SK-N-SH treated with all-trans-retinoic acid at 6 μM for 48 hours (cell line): ENCODE measurements around the gene THRAP3.
A peak's percentile ranks its signal among the peaks of the same experiment; 100 is the strongest.

Experiments
- ATAC-seq: fragments of 200-7000 bp; cut with Tn5 transposase; 3 replicates; pipeline ENCODE4 v1.9.1; 2020; ENCODE audit warnings: mild to moderate bottlenecking, moderate library complexity
- ARNTL ChIP-seq: fragments of 450-650 bp; formaldehyde crosslinking; IDR thresholded peaks from 2 replicates; pipeline ENCODE4 v1.5.0; 2020; ENCODE audit warnings: low read depth, mild to moderate bottlenecking, moderate library complexity, borderline replicate concordance
- BACH2 ChIP-seq: fragments of 250-450 bp; sonication (Bioruptor Pico); IDR thresholded peaks from 2 replicates; pipeline ENCODE4 v1.9.0; 2021; ENCODE audit warnings: mild to moderate bottlenecking, borderline replicate concordance
- CREB5 ChIP-seq: fragments of 250-450 bp; sonication (Bioruptor Pico); IDR thresholded peaks from 2 replicates; pipeline ENCODE4 v1.5.1; 2020; ENCODE audit warnings: low read depth, mild to moderate bottlenecking, moderate library complexity
- CSDC2 ChIP-seq: fragments of 250-450 bp; sonication (Bioruptor Pico); IDR thresholded peaks from 2 replicates; pipeline ENCODE4 v1.5.0; 2020; ENCODE audit warnings: mild to moderate bottlenecking, moderate library complexity
- ESRRG ChIP-seq: fragments of 250-450 bp; sonication (Bioruptor Pico); IDR thresholded peaks from 2 replicates; pipeline ENCODE4 v1.6.1; 2021; ENCODE audit warnings: mild to moderate bottlenecking
- GLIS3 ChIP-seq: fragments of 250-450 bp; sonication (Bioruptor Pico); IDR thresholded peaks from 2 replicates; pipeline ENCODE4 v1.5.0; 2020; ENCODE audit warnings: mild to moderate bottlenecking, moderate library complexity
- ISL1 ChIP-seq: fragments of 250-450 bp; sonication (Bioruptor Pico); IDR thresholded peaks from 2 replicates; pipeline ENCODE4 v2.1.2; 2022; ENCODE audit warnings: mild to moderate bottlenecking, moderate library complexity
- OSR1 ChIP-seq: fragments of 250-450 bp; sonication (Bioruptor Pico); IDR thresholded peaks from 2 replicates; pipeline ENCODE4 v1.8.0; 2022; ENCODE audit warnings: moderate library complexity, mild to moderate bottlenecking, inconsistent platforms
- PATZ1 ChIP-seq: fragments of 250-450 bp; sonication (Bioruptor Pico); IDR thresholded peaks from 2 replicates; pipeline ENCODE4 v1.8.0; 2020; ENCODE audit warnings: mild to moderate bottlenecking, moderate library complexity, borderline replicate concordance
- PPARA ChIP-seq: fragments of 250-450 bp; sonication (Bioruptor Pico); IDR thresholded peaks from 2 replicates; pipeline ENCODE4 v1.5.0; 2020; ENCODE audit warnings: mild to moderate bottlenecking, borderline replicate concordance
- SNAI2 ChIP-seq: fragments of 250-450 bp; sonication (Bioruptor Pico); IDR thresholded peaks from 2 replicates; pipeline ENCODE4 v1.5.0; 2020; ENCODE audit warnings: mild to moderate bottlenecking, moderate library complexity
- TCF4 ChIP-seq: fragments of 250-450 bp; sonication (Bioruptor Pico); IDR thresholded peaks from 2 replicates; pipeline ENCODE4 v1.8.0; 2021; ENCODE audit warnings: mild to moderate bottlenecking, moderate library complexity, borderline replicate concordance
- TOX ChIP-seq: fragments of 250-450 bp; sonication (Bioruptor Pico); IDR thresholded peaks from 2 replicates; pipeline ENCODE4 v1.8.0; 2021; ENCODE audit warnings: mild to moderate bottlenecking, moderate library complexity, borderline replicate concordance
- ZC3H10 ChIP-seq: fragments of 250-450 bp; sonication (Bioruptor Pico); IDR thresholded peaks from 2 replicates; pipeline ENCODE4 v1.5.1; 2021; ENCODE audit warnings: mild to moderate bottlenecking, moderate library complexity
- ZFP3 ChIP-seq: fragments of 250-450 bp; sonication (Bioruptor Pico); IDR thresholded peaks from 2 replicates; pipeline ENCODE4 v1.5.0; 2020; ENCODE audit warnings: mild to moderate bottlenecking, moderate library complexity
- ZFP30 ChIP-seq: fragments of 450-650 bp; formaldehyde crosslinking; IDR thresholded peaks from 2 replicates; pipeline ENCODE4 v1.5.0; 2022; ENCODE audit warnings: mild to moderate bottlenecking, moderate library complexity
- ZNF565 ChIP-seq: fragments of 450-650 bp; formaldehyde crosslinking; conservative IDR thresholded peaks from 2 replicates; pipeline ENCODE4 v1.5.0; 2020; ENCODE audit warnings: low read depth, mild to moderate bottlenecking, moderate library complexity
- ZNF70 ChIP-seq: fragments of 450-650 bp; formaldehyde crosslinking; IDR thresholded peaks from 2 replicates; pipeline ENCODE4 v1.5.0; 2020; ENCODE audit warnings: mild to moderate bottlenecking, moderate library complexity
- ZNF8 ChIP-seq: fragments of 450-650 bp; formaldehyde crosslinking; IDR thresholded peaks from 2 replicates; pipeline ENCODE4 v1.5.0; 2020; ENCODE audit warnings: mild to moderate bottlenecking, moderate library complexity
- TF ChIP-seq, protein P1 (sequence below): fragments of 250-450 bp; sonication (Bioruptor Pico); IDR thresholded peaks from 2 replicates; pipeline ENCODE4 v1.8.0; 2021; ENCODE audit warnings: low read depth, mild to moderate bottlenecking, moderate library complexity, borderline replicate concordance
- TF ChIP-seq, protein P2 (sequence below): fragments of 250-450 bp; sonication (Bioruptor Pico); IDR thresholded peaks from 2 replicates; pipeline ENCODE4 v1.5.1; 2021; ENCODE audit warnings: mild to moderate bottlenecking, moderate library complexity
- TF ChIP-seq, protein P3 (sequence below): fragments of 250-450 bp; sonication (Bioruptor Pico); IDR thresholded peaks from 2 replicates; pipeline ENCODE4 v1.5.0; 2020; ENCODE audit warnings: mild to moderate bottlenecking, moderate library complexity

The THRAP3 gene

GRCh38 chr1:36320291-36320761, 96.1 kb downstream of the THRAP3 start:
- TF ChIP-seq ISL1 (CRISPR knock-in tag) (no peak), GLIS3 (no peak), ZFP30 (CRISPR knock-in tag) (no peak), CSDC2 (CRISPR knock-in tag) (no peak), OSR1 (CRISPR knock-in tag) (no peak), CREB5 (CRISPR knock-in tag) (no peak), ESRRG (CRISPR knock-in tag) (no peak), BACH2 (CRISPR knock-in tag) (no peak), ZNF8 (CRISPR knock-in tag) (no peak), TOX (no peak), PATZ1 (no peak), ZC3H10 (CRISPR knock-in tag) (no peak), ZFP3 (no peak), ARNTL (CRISPR knock-in tag) (no peak), PPARA (CRISPR knock-in tag) (no peak), ZNF70 (CRISPR knock-in tag) (no peak), ZNF565 (no peak), SNAI2 (CRISPR knock-in tag) (no peak)
- TF ChIP-seq, protein P1, sequence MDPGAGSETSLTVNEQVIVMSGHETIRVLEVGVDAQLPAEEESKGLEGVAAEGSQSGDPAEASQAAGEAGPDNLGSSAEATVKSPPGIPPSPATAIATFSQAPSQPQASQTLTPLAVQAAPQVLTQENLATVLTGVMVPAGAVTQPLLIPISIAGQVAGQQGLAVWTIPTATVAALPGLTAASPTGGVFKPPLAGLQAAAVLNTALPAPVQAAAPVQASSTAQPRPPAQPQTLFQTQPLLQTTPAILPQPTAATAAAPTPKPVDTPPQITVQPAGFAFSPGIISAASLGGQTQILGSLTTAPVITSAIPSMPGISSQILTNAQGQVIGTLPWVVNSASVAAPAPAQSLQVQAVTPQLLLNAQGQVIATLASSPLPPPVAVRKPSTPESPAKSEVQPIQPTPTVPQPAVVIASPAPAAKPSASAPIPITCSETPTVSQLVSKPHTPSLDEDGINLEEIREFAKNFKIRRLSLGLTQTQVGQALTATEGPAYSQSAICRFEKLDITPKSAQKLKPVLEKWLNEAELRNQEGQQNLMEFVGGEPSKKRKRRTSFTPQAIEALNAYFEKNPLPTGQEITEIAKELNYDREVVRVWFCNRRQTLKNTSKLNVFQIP = no peak
- ATAC-seq = no peak

- ATAC-seq = no peak
- TF ChIP-seq ZNF8 (CRISPR knock-in tag) (no peak), GLIS3 (no peak), ZFP3 (no peak), ZNF70 (CRISPR knock-in tag) (no peak)
Measured at GRCh38 chr1:36320767-36321118, 96.5 kb downstream of the THRAP3 start.

DNA sequence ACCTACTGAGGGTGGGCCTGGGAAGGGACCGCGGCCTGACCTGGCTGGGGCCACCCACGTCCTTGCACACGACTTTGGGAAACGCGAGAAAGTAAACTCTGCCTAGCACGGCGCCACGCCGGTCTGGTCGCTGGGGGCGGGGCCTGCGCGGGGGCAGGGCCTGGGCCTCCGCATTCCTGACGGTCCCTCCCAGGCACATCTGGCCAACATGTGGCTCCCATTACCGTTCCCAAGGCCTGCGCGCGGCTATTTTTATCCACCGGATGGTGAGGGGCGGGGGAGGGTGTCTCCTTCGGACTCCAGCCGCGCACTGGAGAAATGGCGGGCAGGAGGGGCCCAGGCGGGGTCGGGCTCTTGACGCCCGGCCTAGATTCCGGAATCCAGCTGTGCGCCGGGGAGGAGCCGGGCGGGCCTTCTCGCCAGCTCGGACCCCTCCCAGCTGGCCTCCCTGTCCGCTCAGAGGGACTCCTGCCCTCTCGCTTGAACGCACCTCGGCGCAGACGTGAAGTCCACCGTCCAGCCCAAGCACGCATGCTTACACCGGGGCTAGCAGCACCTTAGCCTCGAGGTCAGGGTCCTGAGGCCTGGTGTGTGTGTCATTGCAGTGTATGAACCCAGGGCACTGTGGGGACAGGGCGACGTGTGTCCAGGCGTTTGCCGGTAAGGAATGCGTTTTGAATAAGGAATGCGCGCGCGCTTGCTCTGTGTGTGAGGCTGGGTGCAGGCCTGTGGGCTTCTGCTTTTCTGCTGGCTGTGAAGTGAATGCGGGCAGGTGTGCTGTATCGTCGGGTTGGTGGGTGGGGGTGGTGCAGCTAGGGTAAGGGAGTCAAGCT, 97.1 kb downstream of the THRAP3 start:
- ATAC-seq = peak; percentile 1; the same call in 1 of the 3 replicates
- TF ChIP-seq CREB5 (CRISPR knock-in tag) (no peak), TCF4 (CRISPR knock-in tag) (peak; percentile 59; the same call in 1 of the 2 replicates)
- TF ChIP-seq, all 23 proteins: peak for 1

- TF ChIP-seq, protein P2, sequence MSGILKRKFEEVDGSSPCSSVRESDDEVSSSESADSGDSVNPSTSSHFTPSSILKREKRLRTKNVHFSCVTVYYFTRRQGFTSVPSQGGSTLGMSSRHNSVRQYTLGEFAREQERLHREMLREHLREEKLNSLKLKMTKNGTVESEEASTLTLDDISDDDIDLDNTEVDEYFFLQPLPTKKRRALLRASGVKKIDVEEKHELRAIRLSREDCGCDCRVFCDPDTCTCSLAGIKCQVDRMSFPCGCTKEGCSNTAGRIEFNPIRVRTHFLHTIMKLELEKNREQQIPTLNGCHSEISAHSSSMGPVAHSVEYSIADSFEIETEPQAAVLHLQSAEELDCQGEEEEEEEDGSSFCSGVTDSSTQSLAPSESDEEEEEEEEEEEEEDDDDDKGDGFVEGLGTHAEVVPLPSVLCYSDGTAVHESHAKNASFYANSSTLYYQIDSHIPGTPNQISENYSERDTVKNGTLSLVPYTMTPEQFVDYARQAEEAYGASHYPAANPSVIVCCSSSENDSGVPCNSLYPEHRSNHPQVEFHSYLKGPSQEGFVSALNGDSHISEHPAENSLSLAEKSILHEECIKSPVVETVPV (CRISPR knock-in tag) = no peak
- no peak for TF ChIP-seq ZNF565
- TF ChIP-seq PATZ1 = no peak
- TF ChIP-seq, protein P3, sequence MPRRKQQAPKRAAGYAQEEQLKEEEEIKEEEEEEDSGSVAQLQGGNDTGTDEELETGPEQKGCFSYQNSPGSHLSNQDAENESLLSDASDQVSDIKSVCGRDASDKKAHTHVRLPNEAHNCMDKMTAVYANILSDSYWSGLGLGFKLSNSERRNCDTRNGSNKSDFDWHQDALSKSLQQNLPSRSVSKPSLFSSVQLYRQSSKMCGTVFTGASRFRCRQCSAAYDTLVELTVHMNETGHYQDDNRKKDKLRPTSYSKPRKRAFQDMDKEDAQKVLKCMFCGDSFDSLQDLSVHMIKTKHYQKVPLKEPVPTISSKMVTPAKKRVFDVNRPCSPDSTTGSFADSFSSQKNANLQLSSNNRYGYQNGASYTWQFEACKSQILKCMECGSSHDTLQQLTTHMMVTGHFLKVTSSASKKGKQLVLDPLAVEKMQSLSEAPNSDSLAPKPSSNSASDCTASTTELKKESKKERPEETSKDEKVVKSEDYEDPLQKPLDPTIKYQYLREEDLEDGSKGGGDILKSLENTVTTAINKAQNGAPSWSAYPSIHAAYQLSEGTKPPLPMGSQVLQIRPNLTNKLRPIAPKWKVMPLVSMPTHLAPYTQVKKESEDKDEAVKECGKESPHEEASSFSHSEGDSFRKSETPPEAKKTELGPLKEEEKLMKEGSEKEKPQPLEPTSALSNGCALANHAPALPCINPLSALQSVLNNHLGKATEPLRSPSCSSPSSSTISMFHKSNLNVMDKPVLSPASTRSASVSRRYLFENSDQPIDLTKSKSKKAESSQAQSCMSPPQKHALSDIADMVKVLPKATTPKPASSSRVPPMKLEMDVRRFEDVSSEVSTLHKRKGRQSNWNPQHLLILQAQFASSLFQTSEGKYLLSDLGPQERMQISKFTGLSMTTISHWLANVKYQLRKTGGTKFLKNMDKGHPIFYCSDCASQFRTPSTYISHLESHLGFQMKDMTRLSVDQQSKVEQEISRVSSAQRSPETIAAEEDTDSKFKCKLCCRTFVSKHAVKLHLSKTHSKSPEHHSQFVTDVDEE (CRISPR knock-in tag) = no peak
- TF ChIP-seq SNAI2 (CRISPR knock-in tag) = no peak
- TF ChIP-seq, all 23 proteins: peak for 0
- no peak for ATAC-seq
Measured at GRCh38 chr1:36322041-36322785, 98.0 kb downstream of the THRAP3 start.
